Measurements from ENCODE around the gene TPST2.

- TF ChIP-seq EZH2 (IDR thresholded peaks at IDR 0.05; ENCODE audit: insufficient read depth, poor library complexity, severe bottlenecking) (no peak), EZH2phosphoT487 (IDR thresholded peaks at IDR 0.05; ENCODE audit: insufficient read depth, low read depth) (no peak)
These were observed 110.7 kb downstream of the TPST2 start for GRCh38 chr22:26479043-26479791.

Data from GM23248 (cell line).